ENCODE data around the gene RNF169.

GRCh38 chr11:74845978-74846517, 97.4 kb downstream of the RNF169 start:
- TF ChIP-seq CTCF (conservative IDR thresholded peaks at IDR 0.05; ENCODE audit: low read depth in 2 of 2) (no peak), POLR2AphosphoS5 (IDR thresholded peaks at IDR 0.05; ENCODE audit: low read depth) (no peak), JUNB (IDR thresholded peaks at IDR 0.05; ENCODE audit: unreplicated experiment) (no peak)

Measured in GM23338 (cell line).